IPS-18c (cell line): ENCODE data around the gene TMPRSS3.

Experiments used
- H3K4me3 ChIP-seq: 2 replicates; pipeline ENCODE4 v1.7.0; 2013; ENCODE audit warnings: low read depth, mild to moderate bottlenecking, low read length, moderate library complexity; ENCODE audit not compliant: insufficient read depth
- H3K9me3 ChIP-seq: one replicate; pipeline ENCODE4 v1.6.1; 2013; ENCODE audit warnings: mild to moderate bottlenecking, low read length, moderate library complexity; ENCODE audit not compliant: control insufficient read depth, insufficient read depth

The TMPRSS3 gene

GRCh38 chr21:42395905-42396651, at the start of gene TMPRSS3:
Gene TMPRSS3 (minus strand): TSS chr21:42396052. CDS start chr21:42395417, 635 bp downstream.
- Histone ChIP-seq H3K9me3 (no peaks in the 10 kb centered on the region), H3K4me3 (no peak within 1 kb of the TSS)

GRCh38 chr21:42445311-42445710, 49.5 kb upstream of the TMPRSS3 start:
- Histone ChIP-seq H3K4me3 (no peak overlapping the region), H3K9me3 (no peaks in the 10 kb centered on the region)

GRCh38 chr21:42444745-42445059, 48.9 kb upstream of the TMPRSS3 start:
- no peak overlapping the region for H3K4me3 ChIP-seq
- no peaks in the 10 kb centered on the region for H3K9me3 ChIP-seq

GRCh38 chr21:42443876-42444744, 48.3 kb upstream of the TMPRSS3 start:
- Histone ChIP-seq H3K9me3 (no peaks in the 10 kb centered on the region), H3K4me3 (no peak overlapping the region)

GRCh38 chr21:42443181-42443785, 47.4 kb upstream of the TMPRSS3 start:
- no peaks in the 10 kb centered on the region for H3K9me3 ChIP-seq
- no peak overlapping the region for H3K4me3 ChIP-seq

GRCh38 chr21:42441963-42442362, 46.1 kb upstream of the TMPRSS3 start:
- H3K9me3 ChIP-seq = no peaks in the 10 kb centered on the region
- H3K4me3 ChIP-seq = no peak overlapping the region

GRCh38 chr21:42440187-42440792, 44.4 kb upstream of the TMPRSS3 start:
- no peaks in the 10 kb centered on the region for H3K9me3 ChIP-seq
- H3K4me3 ChIP-seq = no peak overlapping the region

GRCh38 chr21:42439284-42440186, 43.7 kb upstream of the TMPRSS3 start:
- no peak overlapping the region for H3K4me3 ChIP-seq
- no peaks in the 10 kb centered on the region for H3K9me3 ChIP-seq

GRCh38 chr21:42438316-42439205, 42.7 kb upstream of the TMPRSS3 start:
- no peaks in the 10 kb centered on the region for H3K9me3 ChIP-seq
- no peak overlapping the region for H3K4me3 ChIP-seq

- H3K4me3 ChIP-seq = no peak overlapping the region
- no peaks in the 10 kb centered on the region for H3K9me3 ChIP-seq
Measured at GRCh38 chr21:42437786-42438185, 41.9 kb upstream of the TMPRSS3 start.

GRCh38 chr21:42436914-42437313, 41.1 kb upstream of the TMPRSS3 start:
- no peak overlapping the region for H3K4me3 ChIP-seq
- H3K9me3 ChIP-seq = no peaks in the 10 kb centered on the region

- no peaks in the 10 kb centered on the region for H3K9me3 ChIP-seq
- H3K4me3 ChIP-seq = no peak overlapping the region
Measured at GRCh38 chr21:42435833-42436232, 40.0 kb upstream of the TMPRSS3 start.

- no peak overlapping the region for H3K4me3 ChIP-seq
Measured at GRCh38 chr21:42435401-42435800, 39.5 kb upstream of the TMPRSS3 start.

GRCh38 chr21:42434884-42435283, 39.0 kb upstream of the TMPRSS3 start:
- H3K9me3 ChIP-seq = no peaks in the 10 kb centered on the region
- H3K4me3 ChIP-seq = no peak overlapping the region

More at GRCh38 chr21:42435401-42435800, 39.5 kb upstream of the TMPRSS3 start:
- H3K9me3 ChIP-seq = no peaks in the 10 kb centered on the region

GRCh38 chr21:42433946-42434551, 38.2 kb upstream of the TMPRSS3 start:
- no peak overlapping the region for H3K4me3 ChIP-seq
- no peaks in the 10 kb centered on the region for H3K9me3 ChIP-seq
